ENCODE measurements around the gene MUC3A. TPM values are rescaled to one million over a fixed set of nuclear protein-coding genes. Genes with fewer than 3 reads are reported as not detected.

Gene MUC3A
- total RNA-seq, 1 experiment from 2014 or later: not detected

DNA sequence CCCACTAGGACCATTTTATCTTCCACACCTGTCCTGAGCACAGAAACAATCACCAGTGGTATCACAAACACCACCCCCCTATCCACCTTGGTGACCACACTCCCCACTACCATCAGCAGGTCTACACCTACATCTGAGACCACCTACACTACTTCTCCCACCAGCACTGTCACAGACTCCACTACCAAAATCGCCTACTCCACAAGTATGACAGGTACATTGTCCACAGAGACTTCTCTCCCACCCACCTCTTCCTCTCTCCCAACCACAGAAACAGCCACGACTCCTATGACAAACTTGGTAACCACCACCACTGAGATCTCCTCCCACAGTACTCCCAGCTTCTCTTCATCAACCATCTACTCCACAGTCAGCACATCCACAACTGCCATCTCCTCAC is 3.3 kb downstream of the MUC3A start:
- H3K36me3 ChIP-seq: no peaks in the 10 kb centered on the region
- H3K4me3 ChIP-seq: no peak overlapping the region
- H3K27ac ChIP-seq: no peak overlapping the region
- no peak for DNase-seq (ENCODE audit: low read depth in 1 of 2, low spot score in 2 of 2)
- H3K4me1 ChIP-seq (replicated peaks): no peaks in the 10 kb centered on the region
- peaks cover 29% of the 10 kb centered on the region for H3K27me3 ChIP-seq (replicated peaks)
- H3K9me3 ChIP-seq (replicated peaks): no peaks in the 10 kb centered on the region

DNA sequence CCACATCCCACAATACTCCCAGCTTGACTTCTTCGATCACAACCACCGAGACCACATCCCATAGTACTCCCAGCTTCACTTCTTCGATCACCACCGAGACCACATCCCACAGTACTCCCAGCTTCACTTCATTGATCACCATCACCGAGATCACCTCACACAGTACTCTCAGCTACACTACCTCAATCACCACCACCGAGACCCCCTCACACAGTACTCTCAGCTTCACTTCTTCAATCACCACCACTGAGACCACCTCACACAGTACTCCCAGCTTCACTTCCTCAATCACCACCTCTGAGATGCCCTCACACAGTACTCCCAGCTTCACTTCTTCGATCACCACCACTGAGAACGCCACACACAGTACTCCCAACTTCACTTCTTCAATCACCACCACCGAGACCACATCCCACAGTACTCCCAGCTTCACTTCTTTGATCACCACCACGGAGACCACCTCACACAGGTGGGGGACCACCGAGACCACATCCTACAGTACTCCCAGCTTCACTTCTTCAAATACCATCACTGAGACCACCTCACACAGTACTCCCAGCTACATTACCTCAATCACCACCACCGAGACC is 8.6 kb downstream of the MUC3A start:
- Histone ChIP-seq H3K27me3 (replicated peaks) (peaks cover 14% of the 10 kb centered on the region; the same call in 1 of the 2 replicates), H3K4me3 (no peak overlapping the region), H3K36me3 (no peaks in the 10 kb centered on the region), H3K9me3 (replicated peaks) (no peaks in the 10 kb centered on the region), H3K4me1 (replicated peaks) (no peaks in the 10 kb centered on the region), H3K27ac (no peak overlapping the region)
- peak in 1 of 2 experiments; percentile 16 for DNase-seq (ENCODE audit: low read depth in 1 of 2, low spot score in 2 of 2)

DNA sequence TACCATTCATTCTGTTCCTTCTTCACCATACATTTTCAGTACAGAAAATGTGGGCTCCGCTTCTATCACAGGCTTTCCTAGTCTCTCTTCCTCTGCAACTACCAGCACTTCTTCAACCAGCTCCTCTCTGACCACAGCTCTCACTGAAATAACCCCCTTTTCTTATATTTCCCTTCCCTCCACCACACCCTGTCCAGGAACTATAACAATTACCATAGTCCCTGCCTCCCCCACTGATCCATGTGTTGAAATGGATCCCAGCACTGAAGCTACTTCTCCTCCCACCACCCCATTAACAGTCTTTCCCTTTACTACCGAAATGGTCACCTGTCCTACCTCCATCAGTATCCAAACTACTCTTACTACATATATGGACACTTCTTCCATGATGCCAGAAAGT is 10.6 kb downstream of the MUC3A start:
- H3K4me1 ChIP-seq (replicated peaks): no peaks in the 10 kb centered on the region
- no peaks in the 10 kb centered on the region for H3K36me3 ChIP-seq
- no peak overlapping the region for H3K27ac ChIP-seq
- no peak for DNase-seq (ENCODE audit: low read depth in 1 of 2, low spot score in 2 of 2)
- H3K4me3 ChIP-seq: no peak overlapping the region
- H3K27me3 ChIP-seq (replicated peaks): peaks cover 22% of the 10 kb centered on the region
- H3K9me3 ChIP-seq (replicated peaks): no peaks in the 10 kb centered on the region

DNA sequence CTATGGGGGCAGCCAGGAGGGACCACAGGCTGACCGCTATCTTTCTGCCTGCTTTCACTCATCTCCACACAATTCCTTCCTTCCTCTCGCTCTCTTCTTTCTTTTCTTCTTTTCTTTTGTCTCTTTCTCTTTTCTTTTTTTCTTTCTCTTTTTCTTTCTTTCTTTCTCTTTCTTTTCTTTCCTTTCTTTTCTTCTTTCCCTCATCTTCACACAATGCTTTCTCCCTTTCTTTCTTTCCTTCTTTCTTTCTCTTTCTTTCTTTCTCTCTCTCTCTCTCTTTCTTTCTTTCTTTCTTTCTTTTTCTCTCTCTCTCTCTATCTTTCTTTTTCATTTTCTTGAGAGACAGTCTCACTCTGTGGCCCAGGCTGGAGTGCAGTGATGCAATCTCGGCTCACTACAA is 13.2 kb downstream of the MUC3A start:
- H3K27ac ChIP-seq: no peak overlapping the region
- DNase-seq (ENCODE audit: low read depth in 1 of 2, low spot score in 2 of 2): no peak
- H3K4me1 ChIP-seq (replicated peaks): peaks cover 12% of the 10 kb centered on the region; the same call in 1 of the 2 replicates
- no peaks in the 10 kb centered on the region for H3K36me3 ChIP-seq
- H3K9me3 ChIP-seq (replicated peaks): peaks cover 7% of the 10 kb centered on the region
- peaks cover 49% of the 10 kb centered on the region for H3K27me3 ChIP-seq (replicated peaks)
- no peak overlapping the region for H3K4me3 ChIP-seq

DNA sequence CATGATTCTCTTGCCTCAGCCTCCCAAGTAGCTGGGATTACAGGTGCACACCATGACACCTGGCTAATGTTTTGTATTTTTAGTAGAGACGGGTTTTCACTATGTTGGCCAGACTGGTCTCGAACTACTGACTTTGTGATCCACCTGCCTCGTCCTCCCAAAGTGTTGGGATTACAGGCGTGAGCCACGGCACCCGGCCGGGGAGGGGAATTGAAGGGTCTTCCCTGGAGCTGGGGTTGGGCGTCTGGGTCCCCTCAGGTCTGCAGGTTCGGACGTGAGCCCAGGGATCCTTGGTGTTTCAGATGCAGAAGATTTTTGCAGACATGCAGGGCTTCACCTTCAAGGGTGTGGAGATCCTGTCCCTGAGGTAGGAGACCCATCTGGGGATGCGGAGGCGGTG is 14.1 kb downstream of the MUC3A start:
- Histone ChIP-seq H3K4me1 (replicated peaks) (peaks cover 12% of the 10 kb centered on the region; the same call in 1 of the 2 replicates), H3K4me3 (no peak overlapping the region), H3K27me3 (replicated peaks) (peaks cover 51% of the 10 kb centered on the region), H3K27ac (no peak overlapping the region), H3K9me3 (replicated peaks) (peaks cover 7% of the 10 kb centered on the region), H3K36me3 (no peaks in the 10 kb centered on the region)
- no peak for DNase-seq (ENCODE audit: low read depth in 1 of 2, low spot score in 2 of 2)

DNA sequence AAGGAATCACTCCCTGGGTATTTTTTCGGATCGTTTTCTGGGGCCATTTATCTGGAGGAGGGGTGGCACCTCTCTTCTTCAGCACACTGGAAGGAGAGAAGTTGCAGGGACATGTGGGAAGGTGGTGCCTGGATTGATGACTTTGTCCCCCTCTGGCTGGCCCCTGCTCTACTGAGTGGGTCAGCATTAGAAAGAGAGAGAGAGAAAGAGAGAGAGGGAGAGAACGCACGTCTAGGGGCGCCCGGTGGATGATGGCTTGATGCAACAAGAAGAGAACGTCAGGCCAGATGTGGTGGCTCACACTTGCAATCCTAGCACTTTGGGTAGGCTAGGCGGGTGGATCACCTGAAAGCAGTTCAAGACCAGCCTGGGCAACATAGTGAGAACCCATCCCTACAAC is 14.5 kb downstream of the MUC3A start:
- peaks cover 7% of the 10 kb centered on the region for H3K9me3 ChIP-seq (replicated peaks)
- no peaks in the 10 kb centered on the region for H3K36me3 ChIP-seq
- H3K27me3 ChIP-seq (replicated peaks): peaks cover 55% of the 10 kb centered on the region
- no peak overlapping the region for H3K4me3 ChIP-seq
- DNase-seq (ENCODE audit: low read depth in 1 of 2, low spot score in 2 of 2): no peak
- H3K27ac ChIP-seq: no peak overlapping the region
- peaks cover 12% of the 10 kb centered on the region; the same call in 1 of the 2 replicates for H3K4me1 ChIP-seq (replicated peaks)

DNA sequence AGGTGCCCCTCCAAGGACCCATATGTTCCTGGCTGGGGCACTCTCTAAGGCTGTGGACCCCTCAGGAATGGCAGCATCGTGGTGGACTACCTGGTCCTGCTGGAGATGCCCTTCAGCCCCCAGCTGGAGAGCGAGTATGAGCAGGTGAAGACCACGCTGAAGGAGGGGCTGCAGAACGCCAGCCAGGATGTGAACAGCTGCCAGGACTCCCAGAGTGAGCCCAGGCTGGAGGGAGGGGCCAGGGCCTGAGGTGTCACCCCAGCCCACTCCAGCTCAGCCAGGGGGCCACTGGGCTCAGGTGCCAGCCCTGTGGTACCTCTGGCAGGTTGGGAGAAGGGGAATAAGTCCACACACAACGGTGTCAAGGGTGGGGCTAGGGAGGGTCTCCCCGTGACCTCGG is 15.3 kb downstream of the MUC3A start:
- peaks cover 50% of the 10 kb centered on the region for H3K27me3 ChIP-seq (replicated peaks)
- H3K4me1 ChIP-seq (replicated peaks): peaks cover 12% of the 10 kb centered on the region; the same call in 1 of the 2 replicates
- DNase-seq (ENCODE audit: low read depth in 1 of 2, low spot score in 2 of 2): no peak
- no peak overlapping the region for H3K4me3 ChIP-seq
- H3K9me3 ChIP-seq (replicated peaks): peaks cover 7% of the 10 kb centered on the region
- H3K27ac ChIP-seq: no peak overlapping the region
- H3K36me3 ChIP-seq: no peaks in the 10 kb centered on the region

DNA sequence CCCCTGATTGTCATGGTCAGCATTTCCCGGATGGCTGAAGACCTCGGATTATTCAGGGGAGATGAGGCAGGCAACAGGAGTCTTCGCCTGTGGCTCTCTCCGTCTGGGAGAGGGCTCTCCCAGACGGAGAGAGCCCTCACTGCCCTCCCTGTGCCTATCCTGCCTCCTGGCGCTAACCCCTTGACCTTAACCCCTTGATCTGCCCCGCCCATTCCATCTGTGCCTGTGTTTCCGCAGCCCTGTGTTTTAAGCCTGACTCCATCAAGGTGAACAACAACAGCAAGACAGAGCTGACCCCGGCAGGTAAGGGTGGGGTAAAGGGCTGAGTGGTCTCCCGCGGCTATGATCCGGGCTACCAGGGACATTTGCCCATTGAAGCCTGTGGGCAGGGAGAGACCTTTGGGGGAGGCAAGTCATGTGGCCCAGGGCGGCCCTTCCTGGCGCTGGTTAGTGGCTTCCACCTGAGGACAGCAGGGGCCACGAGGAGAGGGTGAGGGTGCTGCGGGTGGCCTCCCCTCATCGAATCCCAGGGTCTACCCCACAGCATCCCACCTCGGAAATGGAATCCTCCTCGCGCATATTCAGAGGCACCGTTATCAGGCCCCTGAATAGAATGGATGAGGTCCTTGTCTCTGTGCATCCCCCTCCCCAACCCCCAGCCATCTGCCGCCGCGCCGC is 15.8 kb downstream of the MUC3A start:
- Histone ChIP-seq H3K9me3 (replicated peaks) (peaks cover 7% of the 10 kb centered on the region), H3K4me1 (replicated peaks) (peaks cover 12% of the 10 kb centered on the region; the same call in 1 of the 2 replicates), H3K36me3 (no peaks in the 10 kb centered on the region), H3K27me3 (replicated peaks) (peaks cover 47% of the 10 kb centered on the region), H3K27ac (no peak overlapping the region), H3K4me3 (no peak overlapping the region)
- DNase-seq (ENCODE audit: low read depth in 1 of 2, low spot score in 2 of 2): no peak

DNA sequence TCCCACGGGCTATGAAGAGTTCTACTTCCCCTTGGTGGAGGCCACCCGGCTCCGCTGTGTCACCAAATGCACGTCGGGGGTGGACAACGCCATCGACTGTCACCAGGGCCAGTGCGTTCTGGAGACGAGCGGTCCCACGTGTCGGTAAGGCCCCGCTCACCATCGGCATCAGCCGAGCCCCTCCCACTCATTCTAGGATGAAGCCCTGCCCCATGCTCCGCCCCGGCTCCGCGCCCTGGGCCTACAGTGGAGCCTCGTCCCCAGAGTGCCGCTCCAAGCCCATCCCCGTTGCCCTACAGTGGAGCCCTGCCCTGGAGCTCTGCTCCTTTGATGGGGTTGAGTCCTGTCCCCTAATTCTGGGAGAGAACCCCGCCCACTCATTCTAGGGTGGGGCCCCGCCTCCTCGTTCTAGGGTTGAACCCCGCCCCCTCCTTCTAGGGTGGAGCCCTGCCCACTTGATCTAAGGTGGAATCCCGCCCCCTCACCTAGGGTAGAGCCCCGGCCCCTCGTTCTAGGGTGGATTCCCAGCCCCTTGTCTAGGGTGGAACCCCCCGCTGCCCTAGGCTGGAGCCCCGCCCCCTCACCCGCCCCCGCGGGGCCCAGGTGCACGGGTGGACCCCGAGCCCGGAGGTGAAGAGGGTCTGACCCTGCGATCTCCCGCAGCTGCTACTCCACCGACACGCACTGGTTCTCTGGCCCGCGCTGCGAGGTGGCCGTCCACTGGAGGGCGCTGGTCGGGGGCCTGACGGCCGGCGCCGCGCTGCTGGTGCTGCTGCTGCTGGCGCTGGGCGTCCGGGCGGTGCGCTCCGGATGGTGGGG is 16.6 kb downstream of the MUC3A start:
- Histone ChIP-seq H3K4me3 (no peak overlapping the region), H3K27ac (no peak overlapping the region), H3K36me3 (no peaks in the 10 kb centered on the region), H3K9me3 (replicated peaks) (peaks cover 7% of the 10 kb centered on the region), H3K4me1 (replicated peaks) (peaks cover 12% of the 10 kb centered on the region; the same call in 1 of the 2 replicates), H3K27me3 (replicated peaks) (peaks cover 43% of the 10 kb centered on the region)
- peak; percentile 26 to 76 for DNase-seq (ENCODE audit: low read depth in 1 of 2, low spot score in 2 of 2)

DNA sequence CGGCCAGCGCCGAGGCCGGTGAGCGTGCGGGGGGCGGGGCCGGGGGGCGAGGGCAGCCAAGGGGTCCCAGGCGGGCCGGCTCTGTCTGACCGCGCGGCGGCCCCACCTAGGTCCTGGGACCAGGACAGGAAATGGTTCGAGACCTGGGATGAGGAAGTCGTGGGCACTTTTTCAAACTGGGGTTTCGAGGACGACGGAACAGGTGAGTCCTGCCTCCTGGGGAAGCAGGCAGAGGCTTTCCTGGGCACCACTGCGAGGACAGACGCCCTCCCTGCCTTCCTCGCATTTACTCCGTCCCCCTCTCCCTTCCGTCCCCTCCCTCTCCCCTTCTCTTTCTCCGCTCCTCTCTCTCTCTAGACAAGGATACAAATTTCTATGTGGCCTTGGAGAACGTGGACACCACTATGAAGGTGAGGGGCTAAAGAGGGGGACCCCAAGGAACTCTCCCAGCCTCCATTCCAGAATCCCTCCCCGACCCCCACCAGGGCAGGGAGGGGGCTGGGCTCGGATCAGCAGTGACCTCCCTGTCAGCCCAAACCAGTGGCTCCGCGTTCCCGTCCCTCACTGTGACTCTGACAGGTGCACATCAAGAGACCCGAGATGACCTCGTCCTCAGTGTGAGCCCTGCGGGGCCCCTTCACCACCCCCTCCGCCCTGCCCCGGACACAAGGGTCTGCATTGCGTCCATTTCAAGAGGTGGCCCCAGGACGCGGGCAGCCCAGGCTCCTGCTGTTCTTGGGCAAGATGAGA is 17.4 kb downstream of the MUC3A start:
- Histone ChIP-seq H3K27me3 (replicated peaks) (peaks cover 44% of the 10 kb centered on the region), H3K9me3 (replicated peaks) (peaks cover 7% of the 10 kb centered on the region), H3K4me3 (no peak overlapping the region)

DNA sequence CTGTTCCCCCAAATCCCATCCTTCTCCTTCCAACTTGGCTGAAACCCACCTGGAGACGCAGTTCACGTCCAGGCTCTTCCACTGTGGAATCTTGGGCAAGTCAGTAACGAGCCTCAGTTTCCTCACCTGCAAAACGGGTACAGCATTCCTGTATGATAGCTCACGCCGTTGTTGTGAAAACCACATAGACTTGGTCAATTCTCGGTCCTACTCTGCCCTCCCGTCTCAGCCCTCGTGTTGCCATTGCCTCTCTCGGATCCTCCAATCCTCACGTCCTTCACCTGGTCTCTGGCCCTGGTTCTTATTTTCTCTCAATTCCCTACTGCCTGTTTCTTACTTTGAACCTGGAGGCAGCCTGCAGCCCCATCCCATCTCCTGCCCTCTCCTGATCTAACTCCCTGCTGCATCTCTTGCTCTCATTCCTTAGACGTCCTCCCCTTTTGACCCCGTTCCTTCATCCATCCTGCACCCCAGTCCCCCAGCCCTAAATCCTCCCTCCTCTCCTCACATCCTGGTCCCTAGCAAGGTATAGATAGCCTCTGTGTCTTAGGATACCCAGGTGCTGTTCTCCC is 18.0 kb downstream of the MUC3A start:
- H3K27ac ChIP-seq: no peak overlapping the region
- peaks cover 48% of the 10 kb centered on the region for H3K27me3 ChIP-seq (replicated peaks)
- no peak for DNase-seq (ENCODE audit: low read depth in 1 of 2, low spot score in 2 of 2)
- peaks cover 12% of the 10 kb centered on the region; the same call in 1 of the 2 replicates for H3K4me1 ChIP-seq (replicated peaks)
- no peaks in the 10 kb centered on the region for H3K36me3 ChIP-seq
- H3K9me3 ChIP-seq (replicated peaks): peaks cover 7% of the 10 kb centered on the region
- H3K4me3 ChIP-seq: no peak overlapping the region

More for the DNA sequence above, 17.4 kb downstream of the MUC3A start:
- Histone ChIP-seq H3K27ac (no peak overlapping the region), H3K36me3 (no peaks in the 10 kb centered on the region), H3K4me1 (replicated peaks) (peaks cover 12% of the 10 kb centered on the region; the same call in 1 of the 2 replicates)
- DNase-seq (ENCODE audit: low read depth in 1 of 2, low spot score in 2 of 2): peak in 1 of 2 experiments; percentile 23

DNA sequence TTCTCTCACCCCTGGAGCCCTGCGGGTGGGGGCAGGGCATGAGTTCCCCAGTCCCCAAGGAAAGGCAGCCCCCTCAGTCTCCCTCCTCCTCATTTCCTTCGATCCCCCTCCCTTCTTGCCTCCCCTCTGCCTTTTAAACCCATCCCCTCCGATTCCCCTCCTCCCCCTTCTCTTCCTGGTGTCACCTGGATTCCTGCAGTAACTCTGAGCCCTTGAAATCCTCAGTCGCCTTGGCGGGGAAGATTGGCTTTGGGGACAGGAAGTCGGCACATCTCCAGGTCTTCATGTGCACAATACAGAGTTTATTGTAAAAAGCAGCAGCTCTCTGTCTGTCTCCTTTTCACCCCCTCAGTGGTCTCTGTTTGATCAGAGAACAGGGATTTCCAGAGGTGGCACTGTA is 18.7 kb downstream of the MUC3A start:
- H3K27ac ChIP-seq: no peak overlapping the region
- peaks cover 12% of the 10 kb centered on the region; the same call in 1 of the 2 replicates for H3K4me1 ChIP-seq (replicated peaks)
- H3K36me3 ChIP-seq: no peaks in the 10 kb centered on the region
- no peak overlapping the region for H3K4me3 ChIP-seq
- H3K9me3 ChIP-seq (replicated peaks): peaks cover 7% of the 10 kb centered on the region
- H3K27me3 ChIP-seq (replicated peaks): peaks cover 48% of the 10 kb centered on the region
- DNase-seq (ENCODE audit: low read depth in 1 of 2, low spot score in 2 of 2): no peak

DNA sequence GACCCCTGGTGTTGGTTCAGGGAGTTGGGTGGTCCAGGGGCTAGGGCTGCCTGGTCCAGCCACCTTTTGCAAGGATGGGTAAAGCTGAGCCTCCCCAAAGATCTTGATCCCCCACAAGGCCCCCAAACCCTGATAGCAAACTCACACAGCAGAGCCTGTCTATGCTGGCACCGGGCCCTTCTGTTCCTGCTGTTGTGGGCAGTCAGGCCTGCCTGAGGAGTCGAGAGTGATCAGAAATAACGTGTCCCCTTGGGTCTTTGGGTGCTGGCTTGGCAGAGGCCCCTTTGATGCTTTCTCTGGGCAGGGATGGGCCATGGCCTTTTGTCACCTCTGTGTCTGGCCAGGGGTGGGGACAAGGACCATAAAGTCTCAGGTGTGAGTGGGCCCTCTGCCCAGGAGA is 19.3 kb downstream of the MUC3A start:
- Histone ChIP-seq H3K4me3 (no peak overlapping the region), H3K4me1 (replicated peaks) (peaks cover 12% of the 10 kb centered on the region), H3K9me3 (replicated peaks) (peaks cover 7% of the 10 kb centered on the region), H3K27ac (no peak overlapping the region), H3K27me3 (replicated peaks) (peaks cover 48% of the 10 kb centered on the region), H3K36me3 (no peaks in the 10 kb centered on the region)
- DNase-seq (ENCODE audit: low read depth in 1 of 2, low spot score in 2 of 2): no peak

All from SJSA1 (cell line).